T-cell (primary cell): Measurements from ENCODE around the gene MCTP1. TPM values are rescaled to one million over a fixed set of nuclear protein-coding genes. Genes with fewer than 3 reads are reported as not detected.

Source experiments
- ATAC-seq, 4 experiments: fragments of 200-7000 bp in 3 of 4; fragments of 150-1000 bp in 1 of 4; cut with Tn5 transposase; replicated peaks in 1 of 4; 1 replicate in 3 of 4; 2 replicates in 1 of 4; pipeline ENCODE4 v1.10.0; 2021; ENCODE audit warnings: moderate library complexity in 3 of 4, mild to moderate bottlenecking in 2 of 4, moderate number of reproducible peaks in 1 of 4
- CTCF ChIA-PET, 2 donors: fragments of 300-600 bp; sonication (Branson Sonifier 250); formaldehyde crosslinking; loops; one replicate each; lab custom pipeline; 2022; ENCODE audit warnings: antibody characterized with exemption in 2 of 2; lab: Charles Lee
- POLR2A ChIA-PET, 2 donors: fragments of 300-600 bp; sonication (Branson Sonifier 250); formaldehyde crosslinking; loops; one replicate each; lab custom pipeline; 2022; ENCODE audit warnings: antibody characterized with exemption in 2 of 2; lab: Charles Lee
- DNase-seq, 35 experiments: peaks; one replicate each; pipeline versions ENCODE4 v3.0.0 to v3.0.0-alpha.2; 2013 to 2023
- H3K27ac ChIP-seq: one replicate; pipeline ENCODE4 v1.5.1; 2013; ENCODE audit warnings: low read length
- H3K27me3 ChIP-seq, 2 experiments: replicated peaks in 1 of 2; 1 replicate in 1 of 2; 2 replicates in 1 of 2; pipeline versions ENCODE4 v1.6.1 to v1.7.0; 2013; ENCODE audit warnings: low read length in 1 of 2, mixed read lengths in 1 of 2; ENCODE audit not compliant: control insufficient read depth in 2 of 2, insufficient read depth in 2 of 2; ENCODE audit errors: extremely low read depth in 1 of 2
- H3K36me3 ChIP-seq, 2 donors: 1 replicate in 1 of 2; 2 replicates in 1 of 2; pipeline versions ENCODE4 v1.6.1 to v1.7.0; 2013; ENCODE audit warnings: low read length in 1 of 2; ENCODE audit not compliant: control insufficient read depth in 2 of 2, insufficient read depth in 1 of 2; ENCODE audit errors: extremely low read depth in 1 of 2
- H3K4me1 ChIP-seq, 2 experiments: 1 replicate in 1 of 2; 2 replicates in 1 of 2; pipeline versions ENCODE4 v1.6.1 to v1.7.0; 2013; ENCODE audit warnings: low read length in 2 of 2, mixed read lengths in 1 of 2; ENCODE audit not compliant: insufficient read depth in 2 of 2, control insufficient read depth in 1 of 2; ENCODE audit errors: extremely low read depth in 1 of 2
- H3K4me3 ChIP-seq, 2 donors: 1 replicate in 1 of 2; 2 replicates in 1 of 2; pipeline versions ENCODE4 v1.5.1 to v1.7.0; 2013; ENCODE audit warnings: mild to moderate bottlenecking in 2 of 2, low read length in 1 of 2, moderate library complexity in 1 of 2; ENCODE audit not compliant: control insufficient read depth in 1 of 2; ENCODE audit errors: extremely low read depth in 1 of 2
- H3K9me3 ChIP-seq: 2 replicates; pipeline ENCODE4 v1.7.0; 2013
- H3K27ac Mint-ChIP-seq, 2 donors: one replicate each; pipeline ENCODE4 v1.8.0; 2020 to 2021; ENCODE audit warnings: mild to moderate bottlenecking in 2 of 2, mixed read lengths in 2 of 2
- H3K27me3 Mint-ChIP-seq, 2 donors: one replicate each; pipeline ENCODE4 v1.8.0; 2021 to 2022; ENCODE audit warnings: mixed read lengths in 2 of 2
- H3K36me3 Mint-ChIP-seq: one replicate; pipeline ENCODE4 v1.8.0; 2021; ENCODE audit warnings: mixed read lengths
- H3K4me1 Mint-ChIP-seq, 3 donors: one replicate each; pipeline ENCODE4 v1.8.0; 2020 to 2022; ENCODE audit warnings: mixed read lengths in 3 of 3, mild to moderate bottlenecking in 1 of 3
- H3K4me3 Mint-ChIP-seq, 3 donors: one replicate each; pipeline ENCODE4 v1.8.0; 2020 to 2022; ENCODE audit warnings: mild to moderate bottlenecking in 3 of 3, mixed read lengths in 3 of 3, moderate library complexity in 3 of 3
- H3K9me3 Mint-ChIP-seq, 3 donors: one replicate each; pipeline ENCODE4 v1.8.0; 2020 to 2022; ENCODE audit warnings: mixed read lengths in 3 of 3
- WGBS: methylation state at CpG from one replicate; pipeline ENCODE4 v1.1.5; 2013; ENCODE audit warnings: missing lambda C conversion rate; ENCODE audit not compliant: insufficient coverage; 5-methylcytosine and 5-hydroxymethylcytosine counted together
- total RNA-seq, 35 experiments: library from RNA in 6 of 35; stranded (reverse) in 6 of 35; fragments of 120-200 nt in 1 of 35; gene quantifications; one replicate each; pipeline versions ENCODE4 v1.2.1 to v1.2.4 and lab custom pipeline; 2013 to 2026

Gene MCTP1
- total RNA-seq, 5 donors from 2014 or later (not counting 1 experiment from before 2014, with no cell fraction given), result 0.21 to 2.9 (median 1.7) TPM; not detected in 1

- no peak overlapping the region for H3K27ac Mint-ChIP-seq
- H3K27me3 Mint-ChIP-seq, result no peaks in the 10 kb centered on the region
- no peak overlapping the region for H3K4me3 Mint-ChIP-seq
- H3K4me1 ChIP-seq, result no peaks in the 10 kb centered on the region
- ATAC-seq (no peak), DNase-seq (no peak)
- no peaks in the 10 kb centered on the region for H3K9me3 Mint-ChIP-seq
- no peak overlapping the region for H3K27ac ChIP-seq
- H3K9me3 ChIP-seq, result no peaks in the 10 kb centered on the region
- no peaks in the 10 kb centered on the region for H3K27me3 ChIP-seq
- H3K36me3 ChIP-seq, result no peaks in the 10 kb centered on the region
- ChIA-PET CTCF (no interaction called here), POLR2A (no interaction called here)
- H3K4me3 ChIP-seq, result no peak overlapping the region
- WGBS, result no CpG with 5 or more reads among the region's 1 CpG
- no peaks in the 10 kb centered on the region for H3K4me1 Mint-ChIP-seq
- no peaks in the 10 kb centered on the region for H3K36me3 Mint-ChIP-seq
Measured at GRCh38 chr5:94993491-94993890, 291.4 kb downstream of the MCTP1 start.

GRCh38 chr5:94992325-94992724 is 292.6 kb downstream of the MCTP1 start:
- no CpG with 5 or more reads among the region's 2 CpGs for WGBS
- Histone ChIP-seq H3K9me3 (no peaks in the 10 kb centered on the region), H3K27ac (no peak overlapping the region), H3K4me1 (no peaks in the 10 kb centered on the region), H3K36me3 (no peaks in the 10 kb centered on the region), H3K4me3 (no peak overlapping the region), H3K27me3 (no peaks in the 10 kb centered on the region)
- Mint-ChIP-seq H3K36me3 (no peaks in the 10 kb centered on the region), H3K9me3 (no peaks in the 10 kb centered on the region), H3K27ac (no peak overlapping the region), H3K27me3 (no peaks in the 10 kb centered on the region), H3K4me3 (no peak overlapping the region), H3K4me1 (no peaks in the 10 kb centered on the region)
- ChIA-PET POLR2A (interaction anchor here in 1 of 2 donors (0.5 kb wide), 1 partner anchor 80 kb away, joined by 4 read pairs; no protein-coding TSS in a partner anchor), CTCF (interaction anchor here in 1 of 2 donors (0.5 kb wide), 1 partner anchor 80 kb away, joined by 7 read pairs; no protein-coding TSS in a partner anchor)
- no peak for DNase-seq
- ATAC-seq, result no peak

- Histone ChIP-seq H3K4me3 (no peak overlapping the region), H3K9me3 (no peaks in the 10 kb centered on the region), H3K36me3 (no peaks in the 10 kb centered on the region), H3K4me1 (no peaks in the 10 kb centered on the region), H3K27me3 (no peaks in the 10 kb centered on the region), H3K27ac (no peak overlapping the region)
- no peak for DNase-seq
- POLR2A ChIA-PET, result no interaction called here
- H3K27ac Mint-ChIP-seq, result no peak overlapping the region
- H3K4me1 Mint-ChIP-seq, result no peaks in the 10 kb centered on the region
- no peaks in the 10 kb centered on the region for H3K27me3 Mint-ChIP-seq
- no peak overlapping the region for H3K4me3 Mint-ChIP-seq
- CTCF ChIA-PET, result interaction anchor here in 1 of 2 donors (0.7 kb wide), 1 partner anchor 12 kb away, joined by 3 read pairs; no protein-coding TSS in a partner anchor
- ATAC-seq, result no peak
- H3K9me3 Mint-ChIP-seq, result no peaks in the 10 kb centered on the region
- WGBS, result no CpG with 5 or more reads among the region's 4 CpGs
- H3K36me3 Mint-ChIP-seq, result no peaks in the 10 kb centered on the region
Measured at GRCh38 chr5:94983861-94984535, 300.9 kb downstream of the MCTP1 start.

- ATAC-seq (no peak), DNase-seq (no peak)
- no peaks in the 10 kb centered on the region for H3K27me3 Mint-ChIP-seq
- no peaks in the 10 kb centered on the region for H3K36me3 ChIP-seq
- POLR2A ChIA-PET, result no interaction called here
- H3K4me1 Mint-ChIP-seq, result no peaks in the 10 kb centered on the region
- CTCF ChIA-PET, result interaction anchor here in 1 of 2 donors (0.6 kb wide), 1 partner anchor 55 kb away, joined by 4 read pairs; no protein-coding TSS in a partner anchor
- H3K27me3 ChIP-seq, result no peaks in the 10 kb centered on the region
- H3K27ac Mint-ChIP-seq, result no peak overlapping the region
- no peaks in the 10 kb centered on the region for H3K9me3 ChIP-seq
- H3K36me3 Mint-ChIP-seq, result no peaks in the 10 kb centered on the region
- no CpG with 5 or more reads among the region's 2 CpGs for WGBS
- no peak overlapping the region for H3K27ac ChIP-seq
- no peak overlapping the region for H3K4me3 ChIP-seq
- no peaks in the 10 kb centered on the region for H3K4me1 ChIP-seq
- no peak overlapping the region for H3K4me3 Mint-ChIP-seq
- peaks cover 8 to 24% (median 15%) of the 10 kb centered on the region in 3 donors for H3K9me3 Mint-ChIP-seq
Measured at GRCh38 chr5:94977437-94977836, 307.5 kb downstream of the MCTP1 start.

- H3K27ac ChIP-seq, result no peak overlapping the region
- no CpG with 5 or more reads among the region's 1 CpG for WGBS
- no peaks in the 10 kb centered on the region for H3K36me3 ChIP-seq
- no peaks in the 10 kb centered on the region for H3K27me3 ChIP-seq
- POLR2A ChIA-PET, result no interaction called here
- Mint-ChIP-seq H3K4me3 (no peak overlapping the region), H3K27ac (no peak overlapping the region), H3K4me1 (no peaks in the 10 kb centered on the region), H3K9me3 (peaks cover 8 to 24% (median 15%) of the 10 kb centered on the region in 3 donors), H3K27me3 (peaks cover 0 to 5% of the 10 kb centered on the region in 2 donors), H3K36me3 (no peaks in the 10 kb centered on the region)
- DNase-seq (no peak), ATAC-seq (no peak)
- no peaks in the 10 kb centered on the region for H3K4me1 ChIP-seq
- no peak overlapping the region for H3K4me3 ChIP-seq
- CTCF ChIA-PET, result no interaction called here
- no peaks in the 10 kb centered on the region for H3K9me3 ChIP-seq
Measured at GRCh38 chr5:94976853-94977252, 308.0 kb downstream of the MCTP1 start.

- Histone ChIP-seq H3K27ac (no peak overlapping the region), H3K27me3 (no peaks in the 10 kb centered on the region), H3K9me3 (no peaks in the 10 kb centered on the region), H3K4me3 (no peak overlapping the region), H3K4me1 (no peaks in the 10 kb centered on the region), H3K36me3 (no peaks in the 10 kb centered on the region)
- Mint-ChIP-seq H3K4me3 (no peak overlapping the region), H3K27ac (no peak overlapping the region), H3K9me3 (peaks cover 8 to 16% (median 8%) of the 10 kb centered on the region in 3 donors), H3K36me3 (no peaks in the 10 kb centered on the region), H3K27me3 (peaks cover 0 to 5% of the 10 kb centered on the region in 2 donors), H3K4me1 (no peaks in the 10 kb centered on the region)
- CTCF ChIA-PET, result interaction anchor here in 1 of 2 donors (0.6 kb wide), 1 partner anchor 443 kb away, joined by 5 read pairs; no protein-coding TSS in a partner anchor
- POLR2A ChIA-PET, result interaction anchor here (0.7 kb wide), 2 partner anchors 446 to 1056 kb away, joined by 4 to 11 read pairs; no protein-coding TSS in a partner anchor
- ATAC-seq (no peak), DNase-seq (no peak)
- no CpG with 5 or more reads among the region's 1 CpG for WGBS
Measured at GRCh38 chr5:94972268-94972667, 312.6 kb downstream of the MCTP1 start.
